ENCODE data around the gene UBA1.
A peak's percentile ranks its signal among the peaks of the same experiment; 100 is the strongest.

The UBA1 gene

DNA sequence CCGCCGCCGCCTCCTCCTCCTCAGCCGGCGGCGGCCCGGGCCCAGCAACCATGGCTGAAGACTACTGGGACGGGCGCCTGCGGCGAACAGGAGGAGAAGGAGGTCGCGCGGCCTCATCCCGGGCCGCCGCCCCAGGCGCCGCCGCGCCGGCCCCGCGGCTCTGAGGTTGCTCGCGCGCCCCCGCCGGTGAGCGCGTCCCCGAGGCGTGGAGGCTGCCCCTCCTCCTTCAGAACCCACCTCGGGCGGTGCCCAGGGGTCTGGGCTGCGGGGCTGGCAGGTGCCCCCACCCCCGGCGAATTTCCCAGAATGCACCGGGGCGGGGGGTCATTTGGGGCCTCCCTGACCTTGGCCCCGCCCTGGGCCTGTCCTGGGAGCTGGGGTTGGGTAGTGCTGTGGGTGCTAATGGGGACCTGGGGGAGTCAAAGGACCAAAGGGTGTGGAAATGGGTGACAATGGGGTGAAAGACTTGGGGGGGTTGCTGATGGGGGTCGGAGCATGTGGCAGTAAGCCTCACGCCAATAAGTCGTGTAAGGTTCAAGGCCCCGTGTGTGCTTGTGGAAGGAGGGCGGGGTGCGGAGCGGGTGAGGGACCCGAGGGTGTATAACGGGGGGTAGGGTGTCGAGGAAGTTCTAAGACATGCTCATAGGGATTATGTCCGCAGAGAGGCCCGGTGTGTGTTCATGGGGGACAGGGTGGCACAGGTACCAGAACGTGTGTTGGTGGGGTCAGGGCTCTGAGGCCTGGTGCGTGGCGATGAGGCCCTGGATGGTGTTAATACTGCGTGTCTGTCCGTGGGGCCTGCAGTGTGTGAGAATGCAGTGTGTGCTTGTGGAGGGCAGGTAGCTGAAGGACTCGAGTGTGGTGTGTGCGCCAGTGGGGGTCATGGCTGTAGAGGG is 25.5 kb downstream of the UBA1 start:
- TF ChIP-seq, protein P1, sequence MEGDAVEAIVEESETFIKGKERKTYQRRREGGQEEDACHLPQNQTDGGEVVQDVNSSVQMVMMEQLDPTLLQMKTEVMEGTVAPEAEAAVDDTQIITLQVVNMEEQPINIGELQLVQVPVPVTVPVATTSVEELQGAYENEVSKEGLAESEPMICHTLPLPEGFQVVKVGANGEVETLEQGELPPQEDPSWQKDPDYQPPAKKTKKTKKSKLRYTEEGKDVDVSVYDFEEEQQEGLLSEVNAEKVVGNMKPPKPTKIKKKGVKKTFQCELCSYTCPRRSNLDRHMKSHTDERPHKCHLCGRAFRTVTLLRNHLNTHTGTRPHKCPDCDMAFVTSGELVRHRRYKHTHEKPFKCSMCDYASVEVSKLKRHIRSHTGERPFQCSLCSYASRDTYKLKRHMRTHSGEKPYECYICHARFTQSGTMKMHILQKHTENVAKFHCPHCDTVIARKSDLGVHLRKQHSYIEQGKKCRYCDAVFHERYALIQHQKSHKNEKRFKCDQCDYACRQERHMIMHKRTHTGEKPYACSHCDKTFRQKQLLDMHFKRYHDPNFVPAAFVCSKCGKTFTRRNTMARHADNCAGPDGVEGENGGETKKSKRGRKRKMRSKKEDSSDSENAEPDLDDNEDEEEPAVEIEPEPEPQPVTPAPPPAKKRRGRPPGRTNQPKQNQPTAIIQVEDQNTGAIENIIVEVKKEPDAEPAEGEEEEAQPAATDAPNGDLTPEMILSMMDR (IDR thresholded peaks at IDR 0.05; ENCODE audit: borderline replicate concordance, extremely low read depth, low read length, poor library complexity, severe bottlenecking) = no peak
- no peak for TF ChIP-seq EZH2 (IDR thresholded peaks at IDR 0.05; ENCODE audit: borderline replicate concordance, low read depth, low read length, severe bottlenecking)
- ATAC-seq (ENCODE audit: insufficient read depth, low read depth) (no peak), DNase-seq (peak; percentile 56)
- Histone ChIP-seq H3K27ac (ENCODE audit: low read length) (peak overlapping the region; percentile 99), H3K9me3 (ENCODE audit: insufficient read depth, low read length, severe bottlenecking) (no peaks in the 10 kb centered on the region), H3K9ac (ENCODE audit: low read depth, low read length) (peak overlapping the region; percentile 100), H3K4me1 (ENCODE audit: insufficient read depth, low read length) (peaks cover 57% of the 10 kb centered on the region), H3K36me3 (ENCODE audit: insufficient read depth, low read length) (peaks cover 67% of the 10 kb centered on the region), H3K4me2 (ENCODE audit: insufficient read depth, low read length) (peak overlapping the region; percentile 74), H3K4me3 (ENCODE audit: low read depth in 1 of 2, low read length in 2 of 2) (peak overlapping the region; percentile 59 to 81; a peak in 3 of 4 replicates), H4K20me1 (ENCODE audit: insufficient read depth, low read length) (peaks cover 47% of the 10 kb centered on the region), H3K27me3 (ENCODE audit: insufficient read depth, low read length, poor library complexity) (no peaks in the 10 kb centered on the region), H3K79me2 (ENCODE audit: insufficient read depth, low read length) (peaks cover 50% of the 10 kb centered on the region), H2AFZ (ENCODE audit: low read depth, low read length) (peak overlapping the region; percentile 94)

DNA sequence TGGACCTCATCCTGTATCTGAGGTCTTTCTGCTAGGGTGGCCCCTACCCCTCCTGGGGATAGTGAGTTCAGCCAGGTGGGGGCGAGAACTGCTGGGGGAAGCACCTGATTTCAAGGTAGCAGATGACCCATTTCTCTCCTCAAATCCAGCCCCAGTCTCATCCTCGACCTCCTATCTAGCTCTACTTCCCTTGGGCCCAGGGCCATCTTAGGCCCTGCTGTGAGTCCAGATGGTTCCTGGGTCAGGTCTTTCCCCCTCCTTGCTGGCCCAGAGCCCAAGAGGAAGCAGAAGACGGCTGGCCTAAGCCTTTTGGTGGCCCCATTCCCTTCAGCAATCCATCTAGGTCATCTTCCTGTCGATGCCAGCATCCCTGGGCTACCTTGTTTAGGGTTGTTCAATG is 28.1 kb downstream of the UBA1 start:
- Histone ChIP-seq H3K79me2 (ENCODE audit: insufficient read depth, low read length) (peaks cover 50% of the 10 kb centered on the region), H3K27ac (ENCODE audit: low read length) (no peak overlapping the region; the same call in 1 of the 2 replicates), H2AFZ (ENCODE audit: low read depth, low read length) (no peak overlapping the region), H3K9ac (ENCODE audit: low read depth, low read length) (no peak overlapping the region), H3K27me3 (ENCODE audit: insufficient read depth, low read length, poor library complexity) (no peaks in the 10 kb centered on the region), H3K4me1 (ENCODE audit: insufficient read depth, low read length) (peaks cover 31% of the 10 kb centered on the region), H3K9me3 (ENCODE audit: insufficient read depth, low read length, severe bottlenecking) (no peaks in the 10 kb centered on the region), H4K20me1 (ENCODE audit: insufficient read depth, low read length) (peaks cover 51% of the 10 kb centered on the region), H3K4me3 (ENCODE audit: low read depth in 1 of 2, low read length in 2 of 2) (no peak overlapping the region), H3K36me3 (ENCODE audit: insufficient read depth, low read length) (peaks cover 71% of the 10 kb centered on the region), H3K4me2 (ENCODE audit: insufficient read depth, low read length) (no peak overlapping the region; the same call in 1 of the 2 replicates)
- DNase-seq = no peak
- no peak for ATAC-seq (ENCODE audit: insufficient read depth, low read depth)
- TF ChIP-seq, protein P1 (IDR thresholded peaks at IDR 0.05; ENCODE audit: borderline replicate concordance, extremely low read depth, low read length, poor library complexity, severe bottlenecking) = no peak
- TF ChIP-seq EZH2 (IDR thresholded peaks at IDR 0.05; ENCODE audit: borderline replicate concordance, low read depth, low read length, severe bottlenecking) = no peak

GRCh38 chrX:47222751-47223350 is 29.2 kb downstream of the UBA1 start:
- Histone ChIP-seq H3K4me1 (ENCODE audit: insufficient read depth, low read length) (peaks cover 23% of the 10 kb centered on the region), H4K20me1 (ENCODE audit: insufficient read depth, low read length) (peaks cover 51% of the 10 kb centered on the region), H3K9ac (ENCODE audit: low read depth, low read length) (no peak overlapping the region), H3K27me3 (ENCODE audit: insufficient read depth, low read length, poor library complexity) (no peaks in the 10 kb centered on the region), H3K27ac (ENCODE audit: low read length) (no peak overlapping the region), H3K9me3 (ENCODE audit: insufficient read depth, low read length, severe bottlenecking) (no peaks in the 10 kb centered on the region), H3K4me3 (ENCODE audit: low read depth in 1 of 2, low read length in 2 of 2) (no peak overlapping the region), H3K36me3 (ENCODE audit: insufficient read depth, low read length) (peaks cover 81% of the 10 kb centered on the region), H3K4me2 (ENCODE audit: insufficient read depth, low read length) (no peak overlapping the region), H2AFZ (ENCODE audit: low read depth, low read length) (no peak overlapping the region), H3K79me2 (ENCODE audit: insufficient read depth, low read length) (peaks cover 50% of the 10 kb centered on the region)
- no peak for ATAC-seq (ENCODE audit: insufficient read depth, low read depth)
- no peak for TF ChIP-seq EZH2 (IDR thresholded peaks at IDR 0.05; ENCODE audit: borderline replicate concordance, low read depth, low read length, severe bottlenecking)
- TF ChIP-seq, protein P1 (IDR thresholded peaks at IDR 0.05; ENCODE audit: borderline replicate concordance, extremely low read depth, low read length, poor library complexity, severe bottlenecking) = no peak
- no peak for DNase-seq

Data from DND-41 (cell line).